ENCODE data around the gene KCNH1.

Gene KCNH1

GRCh38 chr1:210631399-210631798, 502.5 kb downstream of the KCNH1 start:
- no peak for DNase-seq

GRCh38 chr1:210629276-210629675, 504.7 kb downstream of the KCNH1 start:
- no peak for DNase-seq

DNA sequence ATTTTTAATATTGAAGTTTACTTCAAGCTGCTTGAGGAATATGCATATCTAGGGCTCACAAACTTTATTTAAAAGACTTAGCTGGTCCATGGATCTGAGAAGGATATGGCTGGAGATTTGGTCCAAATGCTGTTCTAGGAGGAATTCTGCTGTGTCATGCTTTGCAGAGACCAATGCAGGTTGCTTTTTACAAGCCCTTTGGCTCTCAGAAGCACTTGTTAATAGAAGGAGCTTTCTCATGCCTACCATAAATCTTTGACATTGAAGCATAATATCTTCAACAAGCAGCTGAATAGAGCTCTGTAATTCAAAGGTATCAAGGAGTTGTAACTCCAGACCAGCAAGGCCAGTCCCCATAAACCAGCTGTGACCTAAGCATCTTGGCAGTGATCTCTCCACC, 506.2 kb downstream of the KCNH1 start:
- DNase-seq, result no peak
